Measurements from ENCODE around the gene ETS2.
A peak's percentile ranks its signal among the peaks of the same experiment; 100 is the strongest.

The ETS2 gene

DNA sequence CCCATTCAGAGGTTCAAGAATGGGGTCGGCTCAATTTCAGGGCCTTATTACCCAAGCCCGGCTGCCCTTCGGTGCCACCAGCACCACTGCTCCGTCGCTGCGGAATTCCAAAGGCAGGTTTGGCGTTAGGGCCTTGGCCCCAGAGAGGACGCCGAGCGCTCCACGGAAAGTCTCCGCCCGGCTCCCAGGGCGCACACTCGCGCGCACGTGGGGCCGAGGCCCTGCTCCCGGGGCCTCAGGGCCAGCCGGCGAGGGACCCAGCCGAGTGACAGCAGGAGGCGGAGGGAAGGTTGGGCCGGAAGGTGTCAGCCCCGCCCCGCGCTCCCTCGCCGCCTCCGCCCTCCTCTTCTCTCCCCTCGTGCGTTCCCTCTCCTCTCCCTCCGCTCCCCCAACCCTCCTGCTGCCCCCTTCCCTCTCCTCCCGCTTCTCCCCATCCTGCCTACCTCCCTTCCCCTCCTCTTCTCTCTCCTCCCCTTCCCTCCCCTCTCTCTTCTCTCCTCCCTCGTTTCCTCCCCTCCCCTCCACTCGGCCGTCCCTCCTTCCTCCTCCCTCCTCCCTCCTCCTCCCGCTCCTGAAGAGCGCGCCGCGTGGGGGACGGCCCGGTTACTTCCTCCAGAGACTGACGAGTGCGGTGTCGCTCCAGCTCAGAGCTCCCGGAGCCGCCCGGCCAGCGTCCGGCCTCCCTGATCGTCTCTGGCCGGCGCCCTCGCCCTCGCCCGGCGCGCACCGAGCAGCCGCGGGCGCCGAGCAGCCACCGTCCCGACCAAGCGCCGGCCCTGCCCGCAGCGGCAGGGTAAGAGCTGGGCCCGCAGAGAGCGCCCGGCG, at the start of gene ETS2:
TSS of gene ETS2 (plus strand) at position 602 of the 825 bp plus-strand sequence. CDS start 4,106 bp downstream, outside the sequence.
- peak; percentile 80 for DNase-seq (ENCODE audit: extremely low spot score)
- no peak for TF ChIP-seq ELF4 (IDR thresholded peaks at IDR 0.05)
- TF ChIP-seq, protein P1, sequence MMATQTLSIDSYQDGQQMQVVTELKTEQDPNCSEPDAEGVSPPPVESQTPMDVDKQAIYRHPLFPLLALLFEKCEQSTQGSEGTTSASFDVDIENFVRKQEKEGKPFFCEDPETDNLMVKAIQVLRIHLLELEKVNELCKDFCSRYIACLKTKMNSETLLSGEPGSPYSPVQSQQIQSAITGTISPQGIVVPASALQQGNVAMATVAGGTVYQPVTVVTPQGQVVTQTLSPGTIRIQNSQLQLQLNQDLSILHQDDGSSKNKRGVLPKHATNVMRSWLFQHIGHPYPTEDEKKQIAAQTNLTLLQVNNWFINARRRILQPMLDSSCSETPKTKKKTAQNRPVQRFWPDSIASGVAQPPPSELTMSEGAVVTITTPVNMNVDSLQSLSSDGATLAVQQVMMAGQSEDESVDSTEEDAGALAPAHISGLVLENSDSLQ (IDR thresholded peaks at IDR 0.05) = peak; percentile 61
- TF ChIP-seq L3MBTL2 (conservative IDR thresholded peaks at IDR 0.05) = peak; percentile 95
- ChIA-PET CTCF (interaction anchor here (0.6 kb wide), 1 partner anchor 891 kb away, joined by 3 read pairs; no protein-coding TSS in a partner anchor), POLR2A (interaction anchor here (1.0 kb wide), 1 partner anchor 16 kb away, joined by 3 read pairs; no protein-coding TSS in a partner anchor)

DNA sequence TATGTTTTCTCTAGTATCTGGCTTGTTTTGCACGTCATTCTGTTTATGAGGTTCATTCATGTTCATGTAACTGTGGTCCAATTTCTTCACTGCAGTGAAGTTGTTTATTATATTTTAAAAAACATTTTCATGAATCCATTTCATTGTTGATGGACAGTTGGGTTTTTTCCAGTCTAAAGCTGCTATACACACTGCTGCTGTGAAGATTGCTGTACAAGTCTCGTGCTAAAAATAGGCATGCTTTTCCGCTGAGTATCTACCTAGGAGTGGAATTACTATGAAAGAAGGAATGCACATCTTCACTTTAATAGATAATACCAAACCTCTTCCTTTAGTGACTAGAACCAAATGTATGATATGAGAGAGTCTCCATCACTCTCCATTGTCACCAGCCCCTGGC, 49.0 kb upstream of the ETS2 start:
- CTCF ChIA-PET = interaction anchor here (1.1 kb wide), 1 partner anchor 13 kb away, joined by 3 read pairs; no protein-coding TSS in a partner anchor
- POLR2A ChIA-PET = no interaction called here
- no peak for DNase-seq (ENCODE audit: extremely low spot score)
- TF ChIP-seq, protein P1 (IDR thresholded peaks at IDR 0.05) = no peak
- no peak for TF ChIP-seq FOXK2 (IDR thresholded peaks at IDR 0.05)

DNA sequence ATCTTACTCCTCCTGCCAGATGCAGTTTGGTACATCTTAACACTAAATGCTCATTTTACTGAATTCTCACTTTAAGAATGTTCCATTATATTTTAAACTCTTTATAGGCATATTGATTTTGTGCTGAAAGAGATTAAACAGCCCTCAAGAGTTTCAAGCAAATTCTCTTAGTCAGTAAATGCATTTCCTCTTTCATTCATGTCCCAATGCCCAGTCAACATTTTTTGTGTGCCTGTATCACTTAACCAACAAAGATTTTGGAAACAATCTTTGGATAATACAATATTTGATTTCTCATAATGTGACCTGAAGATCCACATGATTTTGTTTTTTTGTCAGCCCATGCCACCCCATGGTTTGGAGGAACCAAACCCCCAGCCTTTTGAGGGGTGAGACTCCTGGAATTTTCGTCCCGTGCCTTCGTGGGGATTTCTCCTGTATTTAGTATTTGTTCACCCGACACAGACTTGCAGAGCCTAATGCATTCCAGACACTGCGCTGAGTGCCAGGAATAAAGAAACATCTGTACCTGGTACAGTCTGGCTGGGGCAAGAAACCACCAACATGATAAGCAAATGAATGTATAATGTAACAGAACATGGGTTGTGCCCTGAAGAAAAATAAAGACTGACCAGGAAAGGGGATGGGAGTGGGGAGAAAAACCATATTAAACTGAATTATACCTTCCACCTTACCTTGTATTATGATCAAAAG, 47.1 kb upstream of the ETS2 start:
- no peak for DNase-seq (ENCODE audit: extremely low spot score)
- POLR2A ChIA-PET = no interaction called here
- CTCF ChIA-PET = no interaction called here
- TF ChIP-seq FOXM1 (IDR thresholded peaks at IDR 0.05; ENCODE audit: borderline replicate concordance) (no peak), LEF1 (IDR thresholded peaks at IDR 0.05; ENCODE audit: borderline replicate concordance) (no peak), L3MBTL2 (conservative IDR thresholded peaks at IDR 0.05) (no peak), ELF4 (IDR thresholded peaks at IDR 0.05) (no peak), CTBP1 (IDR thresholded peaks at IDR 0.05; ENCODE audit: borderline replicate concordance) (no peak), ARNT (IDR thresholded peaks at IDR 0.05) (no peak), FOXA1 (IDR thresholded peaks at IDR 0.05) (no peak), HDGF (IDR thresholded peaks at IDR 0.05; ENCODE audit: borderline replicate concordance) (no peak), FOXK2 (IDR thresholded peaks at IDR 0.05) (no peak), TARDBP (IDR thresholded peaks at IDR 0.05) (no peak)

DNA sequence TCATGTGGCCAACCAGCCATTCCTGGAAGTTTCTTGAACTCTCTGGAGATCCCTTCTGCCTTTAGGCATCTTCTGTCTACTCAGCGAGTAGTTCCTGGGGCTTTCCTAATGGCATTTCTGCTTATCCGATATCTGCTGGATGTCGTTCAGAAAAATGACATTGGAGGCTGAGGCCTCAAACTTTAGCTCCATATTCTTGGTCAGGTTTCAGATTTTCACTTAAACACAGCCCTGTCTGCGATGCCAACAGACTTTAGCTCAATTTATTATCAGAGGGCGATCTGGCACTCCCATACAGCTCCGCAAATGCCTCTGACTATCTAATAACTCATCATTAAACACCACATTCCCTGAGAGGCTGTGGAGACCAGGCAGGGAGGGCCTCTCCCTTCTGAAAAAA, 46.3 kb upstream of the ETS2 start:
- ChIA-PET POLR2A (no interaction called here), CTCF (no interaction called here)
- DNase-seq (ENCODE audit: extremely low spot score) = no peak
- TF ChIP-seq SP1 (IDR thresholded peaks at IDR 0.05) (no peak), LEF1 (IDR thresholded peaks at IDR 0.05; ENCODE audit: borderline replicate concordance) (no peak), FOXK2 (IDR thresholded peaks at IDR 0.05) (no peak), NFRKB (IDR thresholded peaks at IDR 0.05) (no peak), L3MBTL2 (conservative IDR thresholded peaks at IDR 0.05) (no peak), BHLHE40 (IDR thresholded peaks at IDR 0.05; ENCODE audit: borderline replicate concordance) (no peak), CTBP1 (IDR thresholded peaks at IDR 0.05; ENCODE audit: borderline replicate concordance) (no peak), ZNF384 (IDR thresholded peaks at IDR 0.05) (no peak), FOXA1 (IDR thresholded peaks at IDR 0.05) (no peak), ELF4 (IDR thresholded peaks at IDR 0.05) (no peak), SUZ12 (IDR thresholded peaks at IDR 0.05) (no peak), HDGF (IDR thresholded peaks at IDR 0.05; ENCODE audit: borderline replicate concordance) (no peak), ARNT (IDR thresholded peaks at IDR 0.05) (no peak), TARDBP (IDR thresholded peaks at IDR 0.05) (no peak), FOXM1 (IDR thresholded peaks at IDR 0.05; ENCODE audit: borderline replicate concordance) (no peak)
- TF ChIP-seq, protein P1 (IDR thresholded peaks at IDR 0.05) = no peak

- DNase-seq (ENCODE audit: extremely low spot score) = no peak
- TF ChIP-seq CTBP1 (IDR thresholded peaks at IDR 0.05; ENCODE audit: borderline replicate concordance) (no peak), L3MBTL2 (conservative IDR thresholded peaks at IDR 0.05) (no peak), FOXM1 (IDR thresholded peaks at IDR 0.05; ENCODE audit: borderline replicate concordance) (no peak), NFRKB (IDR thresholded peaks at IDR 0.05) (no peak), TARDBP (IDR thresholded peaks at IDR 0.05) (no peak)
- ChIA-PET CTCF (no interaction called here), POLR2A (no interaction called here)
Observed at GRCh38 chr21:38760017-38760761, 45.5 kb upstream of the ETS2 start.

- POLR2A ChIA-PET = no interaction called here
- DNase-seq (ENCODE audit: extremely low spot score) = no peak
- TF ChIP-seq FOXK2 (IDR thresholded peaks at IDR 0.05) (no peak), L3MBTL2 (conservative IDR thresholded peaks at IDR 0.05) (no peak), NFRKB (IDR thresholded peaks at IDR 0.05) (no peak), FOXA1 (IDR thresholded peaks at IDR 0.05) (no peak), CTBP1 (IDR thresholded peaks at IDR 0.05; ENCODE audit: borderline replicate concordance) (no peak), FOXM1 (IDR thresholded peaks at IDR 0.05; ENCODE audit: borderline replicate concordance) (no peak)
- TF ChIP-seq, protein P1 (IDR thresholded peaks at IDR 0.05) = no peak
- CTCF ChIA-PET = no interaction called here
Observed at GRCh38 chr21:38760762-38761155, 45.0 kb upstream of the ETS2 start.

Measured in HEK293T (cell line).